Stomach (tissue), 4 donors: Measurements from ENCODE around the gene XYLT1.

Experiments
- EP300 ChIP-seq: sonication (generic); formaldehyde crosslinking; IDR thresholded peaks from one replicate; pipeline ENCODE4 v1.6.1; 2017; ENCODE audit warnings: antibody characterized with exemption
- TF ChIP-seq, protein P1 (sequence below), 7 experiments: fragments of 450-650 bp in 4 of 7; fragments of 200-600 bp in 3 of 7; sonication (generic) in 3 of 7; IDR thresholded peaks; one replicate each; pipeline ENCODE4 v1.5.1; 2016 to 2019; ENCODE audit warnings: antibody characterized with exemption in 7 of 7, control low read depth in 2 of 7, mild to moderate bottlenecking in 1 of 7

DNA sequence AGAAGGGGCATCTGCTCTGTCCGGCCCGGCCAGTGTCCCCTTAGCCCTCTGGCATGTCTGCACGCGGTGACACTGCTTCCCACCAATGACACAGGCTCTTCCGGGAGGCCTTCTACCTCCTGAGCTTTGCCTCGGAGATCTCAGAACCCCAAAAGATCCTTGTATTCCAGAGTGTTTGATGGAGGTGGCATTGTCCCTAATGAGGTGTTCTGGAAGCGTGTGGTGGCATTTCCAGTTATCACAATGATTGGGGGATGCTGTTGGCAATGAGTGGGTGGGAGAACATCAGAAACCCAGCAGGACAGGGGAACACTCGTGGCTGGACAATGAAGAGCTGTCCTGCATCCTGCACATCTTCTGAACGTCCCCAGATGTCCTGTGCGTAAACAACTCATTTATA, 198.0 kb downstream of the XYLT1 start:
- TF ChIP-seq, protein P1, sequence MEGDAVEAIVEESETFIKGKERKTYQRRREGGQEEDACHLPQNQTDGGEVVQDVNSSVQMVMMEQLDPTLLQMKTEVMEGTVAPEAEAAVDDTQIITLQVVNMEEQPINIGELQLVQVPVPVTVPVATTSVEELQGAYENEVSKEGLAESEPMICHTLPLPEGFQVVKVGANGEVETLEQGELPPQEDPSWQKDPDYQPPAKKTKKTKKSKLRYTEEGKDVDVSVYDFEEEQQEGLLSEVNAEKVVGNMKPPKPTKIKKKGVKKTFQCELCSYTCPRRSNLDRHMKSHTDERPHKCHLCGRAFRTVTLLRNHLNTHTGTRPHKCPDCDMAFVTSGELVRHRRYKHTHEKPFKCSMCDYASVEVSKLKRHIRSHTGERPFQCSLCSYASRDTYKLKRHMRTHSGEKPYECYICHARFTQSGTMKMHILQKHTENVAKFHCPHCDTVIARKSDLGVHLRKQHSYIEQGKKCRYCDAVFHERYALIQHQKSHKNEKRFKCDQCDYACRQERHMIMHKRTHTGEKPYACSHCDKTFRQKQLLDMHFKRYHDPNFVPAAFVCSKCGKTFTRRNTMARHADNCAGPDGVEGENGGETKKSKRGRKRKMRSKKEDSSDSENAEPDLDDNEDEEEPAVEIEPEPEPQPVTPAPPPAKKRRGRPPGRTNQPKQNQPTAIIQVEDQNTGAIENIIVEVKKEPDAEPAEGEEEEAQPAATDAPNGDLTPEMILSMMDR (IDR thresholded peaks at IDR 0.05) = no peak
- TF ChIP-seq EP300 = no peak
